GM03348 (cell line): ENCODE measurements around the gene MX1.
"Not testable (repeated sequence)": the region's sequence is repeated elsewhere in the genome, so short reads cannot be mapped to it uniquely, and the experiment has no call there.

ENCODE experiments used
- DNase-seq: peaks from one replicate; pipeline ENCODE4 v3.0.0; 2012; ENCODE audit warnings: low spot score

Gene MX1

GRCh38 chr21:41407541-41408460, 18.2 kb upstream of the MX1 start:
- DNase-seq, result no peak

GRCh38 chr21:41410361-41410760, 15.7 kb upstream of the MX1 start:
- no peak for DNase-seq

GRCh38 chr21:41410767-41411448, 15.1 kb upstream of the MX1 start:
- DNase-seq, result no peak

- no peak for DNase-seq
These were observed 14.5 kb upstream of the MX1 start for GRCh38 chr21:41411449-41412089.

- not testable (repeated sequence) for DNase-seq
These were observed 8.5 kb upstream of the MX1 start for GRCh38 chr21:41417505-41417904.

GRCh38 chr21:41418393-41418792, 7.6 kb upstream of the MX1 start:
- no peak for DNase-seq

GRCh38 chr21:41418956-41419680, 6.9 kb upstream of the MX1 start:
- no peak for DNase-seq

GRCh38 chr21:41419921-41420862, 5.8 kb upstream of the MX1 start:
- peak; percentile 90 for DNase-seq

- DNase-seq, result not testable (repeated sequence)
These were observed 5.0 kb upstream of the MX1 start for GRCh38 chr21:41420998-41421397.

GRCh38 chr21:41422546-41423304, 3.3 kb upstream of the MX1 start:
- DNase-seq, result no peak

- DNase-seq, result not testable (repeated sequence)
These were observed 2.8 kb upstream of the MX1 start for GRCh38 chr21:41423305-41423636.

- DNase-seq, result no peak
These were observed 468 bp upstream of the MX1 start for GRCh38 chr21:41425588-41425953.

- DNase-seq, result no peak
These were observed 801 bp downstream of the MX1 start for GRCh38 chr21:41426676-41427404.

- DNase-seq, result no peak
These were observed 1.5 kb downstream of the MX1 start for GRCh38 chr21:41427556-41427955.

- no peak for DNase-seq
These were observed 2.3 kb downstream of the MX1 start for GRCh38 chr21:41428311-41428710.

- DNase-seq, result no peak
These were observed 2.8 kb downstream of the MX1 start for GRCh38 chr21:41428847-41429246.

GRCh38 chr21:41429305-41429704, 3.3 kb downstream of the MX1 start:
- no peak for DNase-seq

- DNase-seq, result no peak
These were observed 4.0 kb downstream of the MX1 start for GRCh38 chr21:41429925-41430491.

- no peak for DNase-seq
These were observed 5.9 kb downstream of the MX1 start for GRCh38 chr21:41431788-41432548.
